DND-41 (cell line): ENCODE data around the gene CLEC10A.

Source experiments
- ATAC-seq: fragments of 200-7000 bp; cut with Tn5 transposase; 3 replicates; pipeline ENCODE4 v1.9.1; 2021; ENCODE audit warnings: low read depth; ENCODE audit not compliant: insufficient read depth
- DNase-seq: peaks from one replicate; pipeline ENCODE4 v3.0.0-alpha.2; 2020
- H2AFZ ChIP-seq: 2 replicates; pipeline ENCODE4 v1.6.0; 2012; ENCODE audit warnings: low read depth, low read length
- H3K27ac ChIP-seq: 2 replicates; pipeline ENCODE4 v1.5.1; 2012; ENCODE audit warnings: low read length, inconsistent platforms
- H3K27me3 ChIP-seq: fragments of 200-600 bp; sonication (generic); 2 replicates; pipeline ENCODE4 v1.6.0; 2012; ENCODE audit warnings: low read length, mild to moderate bottlenecking, inconsistent platforms; ENCODE audit not compliant: insufficient read depth, poor library complexity
- H3K36me3 ChIP-seq: 2 replicates; pipeline ENCODE4 v1.5.1; 2012; ENCODE audit warnings: low read length, inconsistent platforms; ENCODE audit not compliant: insufficient read depth
- H3K4me1 ChIP-seq: 2 replicates; pipeline ENCODE4 v1.5.1; 2012; ENCODE audit warnings: mild to moderate bottlenecking, low read length; ENCODE audit not compliant: insufficient read depth
- H3K4me2 ChIP-seq: 2 replicates; pipeline ENCODE4 v1.6.0; 2012; ENCODE audit warnings: mild to moderate bottlenecking, moderate library complexity, low read length, inconsistent platforms; ENCODE audit not compliant: insufficient read depth
- H3K4me3 ChIP-seq, 2 experiments: fragments of 200-600 bp in 1 of 2; shearing (Covaris generic) in 1 of 2; 2 replicates each; pipeline ENCODE4 v1.5.1; 2012 to 2016; ENCODE audit warnings: inconsistent platforms in 2 of 2, low read length in 2 of 2, mild to moderate bottlenecking in 2 of 2, low read depth in 1 of 2, moderate library complexity in 1 of 2
- H3K79me2 ChIP-seq: 2 replicates; pipeline ENCODE4 v1.6.0; 2012; ENCODE audit warnings: low read length, inconsistent platforms; ENCODE audit not compliant: insufficient read depth
- H3K9ac ChIP-seq: 2 replicates; pipeline ENCODE4 v1.6.0; 2012; ENCODE audit warnings: low read depth, mild to moderate bottlenecking, inconsistent platforms, low read length, moderate library complexity
- H3K9me3 ChIP-seq: 2 replicates; pipeline ENCODE4 v1.5.1; 2012; ENCODE audit warnings: low read length, moderate library complexity, mild to moderate bottlenecking, inconsistent platforms; ENCODE audit not compliant: insufficient read depth, severe bottlenecking
- H4K20me1 ChIP-seq: 2 replicates; pipeline ENCODE4 v1.6.0; 2012; ENCODE audit warnings: low read length; ENCODE audit not compliant: insufficient read depth
- EZH2 ChIP-seq: IDR thresholded peaks from 3 replicates; pipeline ENCODE4 v1.6.1; 2012; ENCODE audit warnings: borderline replicate concordance, low read depth, mild to moderate bottlenecking, moderate library complexity, low read length, inconsistent platforms; ENCODE audit not compliant: severe bottlenecking
- TF ChIP-seq, protein P1 (sequence below): IDR thresholded peaks from 2 replicates; pipeline ENCODE4 v1.5.1; 2012; ENCODE audit warnings: borderline replicate concordance, low read length, moderate library complexity, mild to moderate bottlenecking; ENCODE audit not compliant: poor library complexity, severe bottlenecking; ENCODE audit errors: extremely low read depth

The CLEC10A gene

DNA sequence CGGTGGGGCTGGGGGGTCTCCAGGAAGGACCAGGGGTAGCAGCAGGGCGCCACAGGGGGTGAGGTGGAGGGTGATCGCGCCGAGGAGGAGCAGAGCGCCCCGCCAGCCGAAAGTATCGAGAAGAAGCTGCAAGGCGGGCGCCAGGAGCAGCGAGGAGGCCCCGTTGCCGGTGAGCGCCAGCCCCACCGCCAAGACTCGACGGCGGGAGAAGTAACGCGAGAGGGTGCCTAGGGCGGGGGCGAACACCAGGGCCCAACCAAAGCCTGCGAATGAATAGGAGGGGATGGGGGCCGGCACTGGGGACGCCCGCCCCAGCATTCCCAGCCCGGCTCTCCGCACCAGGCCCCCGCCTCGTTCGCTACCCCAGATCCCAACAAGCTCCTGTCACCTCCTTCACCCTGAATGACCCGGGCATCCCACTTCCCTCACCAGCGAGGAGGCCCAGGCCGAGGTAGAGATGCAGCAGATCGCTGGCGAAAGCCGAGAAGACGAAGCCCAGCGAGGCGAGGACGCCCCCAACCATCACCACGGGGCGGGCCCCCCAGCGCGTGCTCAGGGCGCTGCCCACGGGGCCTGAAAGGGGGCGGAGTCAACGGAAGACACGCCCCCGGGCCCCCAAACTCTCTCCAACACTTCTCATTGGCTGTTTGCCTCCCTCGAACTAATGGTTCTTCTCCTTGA lies 37.4 kb downstream of the CLEC10A start:
- Histone ChIP-seq H3K4me2 (no peak overlapping the region), H3K4me1 (peaks cover 9% of the 10 kb centered on the region), H4K20me1 (no peaks in the 10 kb centered on the region), H3K36me3 (no peaks in the 10 kb centered on the region), H3K9me3 (no peaks in the 10 kb centered on the region), H3K27ac (no peak overlapping the region), H3K79me2 (no peaks in the 10 kb centered on the region), H3K4me3 (no peak overlapping the region), H3K27me3 (peaks cover 12% of the 10 kb centered on the region), H2AFZ (no peak overlapping the region), H3K9ac (no peak overlapping the region)
- ATAC-seq, result no peak
- no peak for DNase-seq
- TF ChIP-seq, protein P1, sequence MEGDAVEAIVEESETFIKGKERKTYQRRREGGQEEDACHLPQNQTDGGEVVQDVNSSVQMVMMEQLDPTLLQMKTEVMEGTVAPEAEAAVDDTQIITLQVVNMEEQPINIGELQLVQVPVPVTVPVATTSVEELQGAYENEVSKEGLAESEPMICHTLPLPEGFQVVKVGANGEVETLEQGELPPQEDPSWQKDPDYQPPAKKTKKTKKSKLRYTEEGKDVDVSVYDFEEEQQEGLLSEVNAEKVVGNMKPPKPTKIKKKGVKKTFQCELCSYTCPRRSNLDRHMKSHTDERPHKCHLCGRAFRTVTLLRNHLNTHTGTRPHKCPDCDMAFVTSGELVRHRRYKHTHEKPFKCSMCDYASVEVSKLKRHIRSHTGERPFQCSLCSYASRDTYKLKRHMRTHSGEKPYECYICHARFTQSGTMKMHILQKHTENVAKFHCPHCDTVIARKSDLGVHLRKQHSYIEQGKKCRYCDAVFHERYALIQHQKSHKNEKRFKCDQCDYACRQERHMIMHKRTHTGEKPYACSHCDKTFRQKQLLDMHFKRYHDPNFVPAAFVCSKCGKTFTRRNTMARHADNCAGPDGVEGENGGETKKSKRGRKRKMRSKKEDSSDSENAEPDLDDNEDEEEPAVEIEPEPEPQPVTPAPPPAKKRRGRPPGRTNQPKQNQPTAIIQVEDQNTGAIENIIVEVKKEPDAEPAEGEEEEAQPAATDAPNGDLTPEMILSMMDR, result no peak
- TF ChIP-seq EZH2, result no peak

DNA sequence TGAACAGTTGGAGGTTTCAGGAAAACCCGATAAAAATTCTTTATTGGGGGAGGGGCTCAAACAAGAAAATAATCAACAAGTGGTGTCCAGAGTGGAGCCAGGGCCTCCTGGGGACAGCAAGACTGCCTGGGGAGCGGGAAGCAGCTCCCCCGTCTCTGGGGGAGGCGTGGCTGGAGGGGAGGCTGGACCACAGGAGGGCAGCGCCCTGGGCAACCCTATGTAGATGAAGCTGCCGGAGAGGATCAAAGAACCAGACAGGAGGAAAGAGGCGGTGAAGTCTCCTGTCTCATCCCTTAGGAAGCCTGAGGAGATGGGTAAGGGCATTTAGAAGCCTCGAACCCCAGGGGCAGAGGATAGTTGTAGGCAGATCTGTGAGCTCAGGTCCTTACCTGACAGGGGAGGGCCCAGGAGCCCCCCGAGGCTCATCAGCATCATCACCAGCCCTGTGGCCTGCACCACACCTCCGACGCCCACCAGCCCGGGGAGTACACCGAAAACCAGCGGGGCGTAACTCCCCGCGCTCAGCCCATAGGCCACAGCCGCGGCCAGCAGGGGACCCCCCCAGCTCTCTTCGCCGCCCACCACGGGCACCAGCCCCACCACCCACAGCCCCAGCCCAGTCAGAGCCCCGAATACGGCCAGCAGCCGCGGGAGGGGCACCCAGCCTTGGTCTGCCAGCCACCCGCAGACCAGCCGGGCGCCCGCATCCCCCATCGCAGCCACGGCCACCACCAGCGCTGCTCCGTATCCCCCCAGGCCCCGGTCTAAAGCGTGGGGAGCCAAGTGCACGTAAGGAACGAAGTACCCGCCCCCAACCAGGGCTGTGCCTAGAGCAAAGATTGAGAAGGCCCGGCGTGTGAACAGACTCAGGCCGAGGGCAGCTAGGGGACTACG lies 38.2 kb downstream of the CLEC10A start:
- peaks cover 10% of the 10 kb centered on the region for H3K4me1 ChIP-seq
- H3K36me3 ChIP-seq, result no peaks in the 10 kb centered on the region
- peaks cover under 1% of the 10 kb centered on the region; the same call in 1 of the 2 replicates for H3K79me2 ChIP-seq
- DNase-seq (no peak), ATAC-seq (no peak)
- peaks cover 9% of the 10 kb centered on the region for H3K27me3 ChIP-seq
- no peak overlapping the region for H3K27ac ChIP-seq
- H3K4me2 ChIP-seq, result no peak overlapping the region
- TF ChIP-seq, protein P1, result no peak
- TF ChIP-seq EZH2, result no peak
- H3K9ac ChIP-seq, result no peak overlapping the region
- H2AFZ ChIP-seq, result no peak overlapping the region
- H4K20me1 ChIP-seq, result no peaks in the 10 kb centered on the region
- H3K9me3 ChIP-seq, result no peaks in the 10 kb centered on the region
- H3K4me3 ChIP-seq, result no peak overlapping the region

DNA sequence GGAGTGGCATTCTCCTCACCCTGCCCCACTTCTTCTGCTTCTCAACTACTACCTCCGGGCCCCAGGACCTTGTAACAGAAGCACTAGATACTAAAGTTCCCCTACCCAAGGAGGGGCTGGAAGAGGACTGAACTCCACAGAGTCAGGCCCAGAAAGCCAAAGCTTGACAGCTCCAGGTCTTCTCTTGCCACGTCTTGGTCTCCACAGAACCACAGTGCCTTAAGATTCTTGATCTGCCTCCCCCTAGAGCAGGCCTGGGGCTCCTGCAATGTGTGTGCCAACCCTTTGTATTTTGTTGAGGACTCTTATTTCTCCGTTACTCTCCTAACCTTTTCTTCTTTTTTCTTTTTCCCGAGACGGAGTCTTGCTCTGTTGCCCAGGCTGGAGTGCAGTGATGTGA lies 40.2 kb downstream of the CLEC10A start:
- Histone ChIP-seq H3K79me2 (peaks cover 16% of the 10 kb centered on the region), H3K4me3 (no peak overlapping the region), H3K4me2 (no peak overlapping the region), H3K27ac (no peak overlapping the region), H3K4me1 (peaks cover 18% of the 10 kb centered on the region), H4K20me1 (no peaks in the 10 kb centered on the region), H3K27me3 (no peaks in the 10 kb centered on the region), H2AFZ (no peak overlapping the region), H3K36me3 (no peaks in the 10 kb centered on the region; the same call in 1 of the 2 replicates), H3K9ac (no peak overlapping the region), H3K9me3 (no peaks in the 10 kb centered on the region)
- TF ChIP-seq EZH2, result no peak
- TF ChIP-seq, protein P1, result no peak
- ATAC-seq (no peak), DNase-seq (no peak)
